Parathyroid adenoma (tissue), 2 donors: ENCODE data around the gene GRIK4.

Experiments used
- H2AFZ ChIP-seq: fragments of 300-600 bp; sonication (generic); one replicate; pipeline ENCODE4 v1.7.0; 2017; ENCODE audit warnings: antibody characterized with exemption, mild to moderate bottlenecking
- H3K27ac ChIP-seq: fragments of 300-600 bp; sonication (generic); one replicate; pipeline ENCODE4 v1.7.0; 2017
- H3K27me3 ChIP-seq: fragments of 300-600 bp; sonication (generic); one replicate; pipeline ENCODE4 v1.7.0; 2017; ENCODE audit warnings: low read length; ENCODE audit not compliant: control insufficient read depth, insufficient read depth
- H3K36me3 ChIP-seq: fragments of 300-600 bp; sonication (generic); one replicate; pipeline ENCODE4 v1.7.0; 2017; ENCODE audit warnings: low read length; ENCODE audit not compliant: control insufficient read depth, insufficient read depth
- H3K4me1 ChIP-seq: fragments of 300-600 bp; sonication (generic); one replicate; pipeline ENCODE4 v1.7.0; 2017; ENCODE audit warnings: control low read depth
- H3K4me2 ChIP-seq: fragments of 300-600 bp; sonication (generic); one replicate; pipeline ENCODE4 v1.7.0; 2017; ENCODE audit warnings: low read length
- H3K4me3 ChIP-seq: fragments of 300-600 bp; sonication (generic); one replicate; pipeline ENCODE4 v1.7.0; 2017; ENCODE audit warnings: low read depth, low read length
- H3K79me2 ChIP-seq: fragments of 300-600 bp; sonication (generic); one replicate; pipeline ENCODE4 v1.7.0; 2017; ENCODE audit warnings: control low read depth
- H3K9ac ChIP-seq: fragments of 300-600 bp; sonication (generic); one replicate; pipeline ENCODE4 v1.7.0; 2017; ENCODE audit warnings: mild to moderate bottlenecking
- H3K9me3 ChIP-seq: fragments of 300-600 bp; sonication (generic); one replicate; pipeline ENCODE4 v1.7.0; 2017; ENCODE audit warnings: low read length; ENCODE audit not compliant: control insufficient read depth
- CTCF ChIP-seq: fragments of 300-600 bp; sonication (generic); IDR thresholded peaks from one replicate; pipeline ENCODE4 v1.7.0; 2017; ENCODE audit warnings: antibody characterized with exemption, mild to moderate bottlenecking
- donor health status: primary hyperparathyroidism.

Gene GRIK4

GRCh38 chr11:120626791-120627190 is 115.2 kb downstream of the GRIK4 start:
- H3K36me3 ChIP-seq: no peaks in the 10 kb centered on the region
- H2AFZ ChIP-seq: no peak overlapping the region
- no peaks in the 10 kb centered on the region for H3K4me1 ChIP-seq
- no peak overlapping the region for H3K4me2 ChIP-seq
- H3K4me3 ChIP-seq: no peak overlapping the region
- TF ChIP-seq CTCF: no peak
- H3K79me2 ChIP-seq: no peaks in the 10 kb centered on the region
- H3K9me3 ChIP-seq: no peaks in the 10 kb centered on the region
- no peak overlapping the region for H3K9ac ChIP-seq
- H3K27me3 ChIP-seq: no peaks in the 10 kb centered on the region
- H3K27ac ChIP-seq: no peak overlapping the region

- Histone ChIP-seq H2AFZ (no peak overlapping the region), H3K36me3 (no peaks in the 10 kb centered on the region)
- TF ChIP-seq CTCF: no peak
Measured at GRCh38 chr11:120627327-120628163, 116.0 kb downstream of the GRIK4 start.

GRCh38 chr11:120629407-120630080 is 118.0 kb downstream of the GRIK4 start:
- no peak overlapping the region for H3K9ac ChIP-seq
- no peak overlapping the region for H3K27ac ChIP-seq
- no peak for TF ChIP-seq CTCF
- no peaks in the 10 kb centered on the region for H3K36me3 ChIP-seq
- no peaks in the 10 kb centered on the region for H3K79me2 ChIP-seq
- H3K9me3 ChIP-seq: no peaks in the 10 kb centered on the region
- no peak overlapping the region for H2AFZ ChIP-seq
- H3K27me3 ChIP-seq: no peaks in the 10 kb centered on the region
- H3K4me2 ChIP-seq: no peak overlapping the region
- H3K4me3 ChIP-seq: no peak overlapping the region
- no peaks in the 10 kb centered on the region for H3K4me1 ChIP-seq

More at GRCh38 chr11:120627327-120628163, 116.0 kb downstream of the GRIK4 start:
- Histone ChIP-seq H3K4me1 (no peaks in the 10 kb centered on the region), H3K4me2 (no peak overlapping the region), H3K27me3 (no peaks in the 10 kb centered on the region), H3K4me3 (no peak overlapping the region), H3K79me2 (no peaks in the 10 kb centered on the region), H3K9ac (no peak overlapping the region), H3K9me3 (no peaks in the 10 kb centered on the region), H3K27ac (no peak overlapping the region)

- Histone ChIP-seq H3K27ac (no peak overlapping the region), H3K4me3 (no peak overlapping the region), H3K79me2 (no peaks in the 10 kb centered on the region), H3K9me3 (no peaks in the 10 kb centered on the region), H3K36me3 (no peaks in the 10 kb centered on the region), H3K9ac (no peak overlapping the region), H3K4me1 (no peaks in the 10 kb centered on the region), H2AFZ (no peak overlapping the region), H3K27me3 (no peaks in the 10 kb centered on the region), H3K4me2 (no peak overlapping the region)
- no peak for TF ChIP-seq CTCF
Measured at GRCh38 chr11:120630122-120630521, 118.6 kb downstream of the GRIK4 start.
